ENCODE results near the gene OR2A12. TPM values are rescaled to one million over a fixed set of nuclear protein-coding genes. Genes with fewer than 3 reads are reported as not detected.
A peak's percentile ranks its signal among the peaks of the same experiment; 100 is the strongest.

OR2A12 gene
- total RNA-seq (2016; rRNA removed; fragmentation: Illumina TruSeq; extraction: Trizol): not detected in 2 replicates
- not detected in 2 replicates for total RNA-seq (2016; cell fraction: cytosol; rRNA removed; fragmentation: Illumina TruSeq; extraction: Trizol; ENCODE audit: low read depth)
- total RNA-seq (2016; cell fraction: insoluble cytoplasmic fraction; rRNA removed; fragmentation: Illumina TruSeq; extraction: Trizol): not detected in 2 replicates
- total RNA-seq (2016; cell fraction: membrane; rRNA removed; fragmentation: Illumina TruSeq; extraction: Trizol): not detected in 2 replicates
- not detected in 2 replicates for total RNA-seq (2016; cell fraction: nucleus; rRNA removed; fragmentation: Illumina TruSeq; extraction: Trizol)
- 0.18 TPM in 1 of 2 replicates, not detected in the other for polyA plus RNA-seq (2011; rRNA removed)
- polyA plus RNA-seq (2011; cell fraction: cytosol; rRNA removed): 0.04 TPM in 1 of 2 replicates, not detected in the other
- polyA plus RNA-seq (2011; cell fraction: nucleus; rRNA removed): not detected in 2 replicates
- not detected in 2 replicates for polyA plus RNA-seq (2012)
- not detected in 2 replicates for polyA plus RNA-seq (2016; cell fraction: cytosol; fragmentation: Illumina TruSeq; extraction: Trizol; ENCODE audit: low read depth)
- not detected in 2 replicates for polyA plus RNA-seq (2016; cell fraction: insoluble cytoplasmic fraction; fragmentation: Illumina TruSeq; extraction: Trizol; ENCODE audit: low read depth)
- polyA plus RNA-seq (2016; cell fraction: membrane; fragmentation: Illumina TruSeq; extraction: Trizol; ENCODE audit: low read depth): not detected in 2 replicates
- polyA plus RNA-seq (2016; cell fraction: nucleus; fragmentation: Illumina TruSeq; extraction: Trizol; ENCODE audit: insufficient read depth, low read depth): not detected in 2 replicates
- polyA minus RNA-seq (2011; rRNA and poly(A)+ RNA removed; ENCODE audit: low replicate concordance): not detected in 2 replicates
- not detected in 2 replicates for polyA minus RNA-seq (2011; cell fraction: cytosol; rRNA and poly(A)+ RNA removed)
- not detected in 2 replicates for polyA minus RNA-seq (2011; cell fraction: nucleus; rRNA and poly(A)+ RNA removed)
- percentile 7 among the genes with signal in this experiment for Bru-seq, nascent RNA
- percentile 16 among the genes with signal in this experiment for BruChase-seq, experiment 1, labeled RNA remaining after a 6-hour chase
- percentile 23 among the genes with signal in this experiment for BruChase-seq, experiment 2, labeled RNA remaining after a 2-hour chase
- long read RNA-seq, experiment 1: 0 reads
- long read RNA-seq, experiment 2: 0 reads

DNA sequence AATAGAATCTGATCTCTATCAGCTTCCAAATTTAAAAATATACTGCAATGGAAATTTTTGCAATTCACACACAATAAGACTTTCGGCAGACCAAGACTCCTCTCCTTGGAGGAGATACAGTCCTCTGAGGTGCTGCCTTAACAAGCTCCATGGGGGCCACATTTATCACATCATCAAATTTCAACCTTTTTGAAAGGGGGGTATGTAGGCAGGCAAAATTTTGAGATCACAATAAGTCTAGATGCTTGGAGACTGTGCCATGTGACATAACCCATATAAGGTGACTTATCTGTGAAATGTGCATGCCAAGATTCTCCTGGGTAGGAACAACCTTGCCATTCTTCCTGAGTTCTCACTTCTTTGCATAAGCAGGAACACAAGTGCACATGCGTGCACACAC lies at the start of gene OR2A12:
OR2A12 (plus strand) TSS at position 301 of the 400 bp plus-strand sequence. CDS start 8,830 bp downstream, outside the sequence.
- no peaks in the 10 kb centered on the region for H4K20me1 ChIP-seq (ENCODE audit: insufficient read depth, low read length)
- no peaks in the 10 kb centered on the region for H3K4me1 ChIP-seq (ENCODE audit: insufficient read depth, low read length)
- H3K9me3 ChIP-seq (ENCODE audit: low read length): no peaks in the 10 kb centered on the region
- no peak for DNase-seq (ENCODE audit: low spot score)
- FAIRE-seq: no peak
- CTCF ChIA-PET (ENCODE audit: low intra/inter-chr PET ratio, low total read pairs): no interaction called here
- 32% methylated on average over 2 of the region's 2 CpGs for WGBS (ENCODE audit: low lambda C conversion rate)
- no peak within 1 kb of the TSS for H3K27ac ChIP-seq (ENCODE audit: extremely low read length, insufficient read depth, low read length)
- no peak for TF ChIP-seq RFX1 (IDR thresholded peaks at IDR 0.05)
- no peak for TF ChIP-seq ZBTB1 (CRISPR knock-in tag; IDR thresholded peaks at IDR 0.05; ENCODE audit: borderline replicate concordance)
- TF ChIP-seq POGZ (CRISPR knock-in tag; IDR thresholded peaks at IDR 0.05): no peak
- no peak for TF ChIP-seq CSRNP1 (CRISPR knock-in tag; IDR thresholded peaks at IDR 0.05)
- TF ChIP-seq, protein P1, sequence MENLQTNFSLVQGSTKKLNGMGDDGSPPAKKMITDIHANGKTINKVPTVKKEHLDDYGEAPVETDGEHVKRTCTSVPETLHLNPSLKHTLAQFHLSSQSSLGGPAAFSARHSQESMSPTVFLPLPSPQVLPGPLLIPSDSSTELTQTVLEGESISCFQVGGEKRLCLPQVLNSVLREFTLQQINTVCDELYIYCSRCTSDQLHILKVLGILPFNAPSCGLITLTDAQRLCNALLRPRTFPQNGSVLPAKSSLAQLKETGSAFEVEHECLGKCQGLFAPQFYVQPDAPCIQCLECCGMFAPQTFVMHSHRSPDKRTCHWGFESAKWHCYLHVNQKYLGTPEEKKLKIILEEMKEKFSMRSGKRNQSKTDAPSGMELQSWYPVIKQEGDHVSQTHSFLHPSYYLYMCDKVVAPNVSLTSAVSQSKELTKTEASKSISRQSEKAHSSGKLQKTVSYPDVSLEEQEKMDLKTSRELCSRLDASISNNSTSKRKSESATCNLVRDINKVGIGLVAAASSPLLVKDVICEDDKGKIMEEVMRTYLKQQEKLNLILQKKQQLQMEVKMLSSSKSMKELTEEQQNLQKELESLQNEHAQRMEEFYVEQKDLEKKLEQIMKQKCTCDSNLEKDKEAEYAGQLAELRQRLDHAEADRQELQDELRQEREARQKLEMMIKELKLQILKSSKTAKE (CRISPR knock-in tag; IDR thresholded peaks at IDR 0.05; ENCODE audit: borderline replicate concordance): no peak
- no peak for TF ChIP-seq ZSCAN5A (CRISPR knock-in tag; IDR thresholded peaks at IDR 0.05; ENCODE audit: borderline replicate concordance)
- no peak for TF ChIP-seq AKAP8 (CRISPR knock-in tag; IDR thresholded peaks at IDR 0.05)
- TF ChIP-seq NR2F6 (IDR thresholded peaks at IDR 0.05): no peak
- no peak for TF ChIP-seq NR2F6 (CRISPR knock-in tag; IDR thresholded peaks at IDR 0.05)
- TF ChIP-seq IRX3 (CRISPR knock-in tag; IDR thresholded peaks at IDR 0.05; ENCODE audit: borderline replicate concordance, low read depth): no peak
- no peak for TF ChIP-seq ZNF737 (CRISPR knock-in tag; IDR thresholded peaks at IDR 0.05; ENCODE audit: borderline replicate concordance)
- TF ChIP-seq MAFK (conservative IDR thresholded peaks at IDR 0.05 in 1 of 2, IDR thresholded peaks at IDR 0.05 in 1 of 2; ENCODE audit: low read length in 2 of 2): no peak
- intact Hi-C loops (cut with micrococcal nuclease; ENCODE audit: unreplicated experiment) (no loop called here), in situ Hi-C loops (cut with HindIII; ENCODE audit: extremely low pct_ligation_motif_present, low pct_unique_long_range_greater_than_20kb) (no loop called here)
- BruUV-seq (replicated peaks): no TSS peak
- H3K4me2 ChIP-seq (ENCODE audit: low read depth, low read length): no peak within 1 kb of the TSS
- H2AFZ ChIP-seq (ENCODE audit: low read length): no peak within 1 kb of the TSS
- POLR2A ChIA-PET: no interaction called here
- no peak within 1 kb of the TSS for H3K4me3 ChIP-seq (replicated peaks in 1 of 3; ENCODE audit: insufficient read depth in 1 of 3, low read depth in 2 of 3, low read length in 3 of 3)
- no peaks in the 10 kb centered on the region for H3K27me3 ChIP-seq (ENCODE audit: control insufficient read depth in 1 of 2, insufficient read depth in 2 of 2, low read length in 2 of 2)
- no peak for ATAC-seq
- H3K79me2 ChIP-seq (ENCODE audit: insufficient read depth, low read length): no peaks in the 10 kb centered on the region
- no peaks in the 10 kb centered on the region for H3K36me3 ChIP-seq (replicated peaks in 1 of 2; ENCODE audit: control insufficient read depth in 1 of 2, insufficient read depth in 2 of 2, low read length in 2 of 2)
- no peak within 1 kb of the TSS for H3K9ac ChIP-seq (ENCODE audit: insufficient read depth, low read depth, low read length)
